HG03565 (cell line): ENCODE results near the gene ORM1.
"Not testable (repeated sequence)": the region's sequence is repeated elsewhere in the genome, so short reads cannot be mapped to it uniquely, and the experiment has no call there.

Source experiments
- ATAC-seq: cut with Tn5 transposase; IDR thresholded peaks from one replicate; pipeline ENCODE4 v1.9.1; 2021; ENCODE audit warnings: mild to moderate bottlenecking, moderate library complexity; ENCODE audit not compliant: unreplicated experiment

Gene ORM1

GRCh38 chr9:114322160-114322818, 609 bp upstream of the ORM1 start:
- ATAC-seq = not testable (repeated sequence)

DNA sequence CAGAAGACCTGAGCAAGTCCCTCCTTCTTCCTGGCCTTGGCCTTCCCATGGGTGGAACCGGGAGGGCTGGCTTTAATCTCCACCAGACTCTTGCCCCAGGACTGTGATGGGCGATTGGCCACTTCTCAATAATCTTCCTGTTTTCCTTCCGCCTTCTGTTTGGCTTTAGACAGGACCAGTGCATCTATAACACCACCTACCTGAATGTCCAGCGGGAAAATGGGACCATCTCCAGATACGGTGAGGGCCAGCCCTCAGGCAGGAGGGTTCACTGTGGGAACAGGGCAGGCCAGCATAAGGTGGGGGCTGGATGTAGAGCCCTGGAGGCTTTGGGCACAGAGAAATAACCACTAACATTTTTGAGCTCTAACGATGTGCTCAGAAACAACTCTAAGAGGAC, 951 bp downstream of the ORM1 start:
- ATAC-seq = not testable (repeated sequence)

- ATAC-seq = no peak
Measured at GRCh38 chr9:114324492-114324891, 1.6 kb downstream of the ORM1 start.

DNA sequence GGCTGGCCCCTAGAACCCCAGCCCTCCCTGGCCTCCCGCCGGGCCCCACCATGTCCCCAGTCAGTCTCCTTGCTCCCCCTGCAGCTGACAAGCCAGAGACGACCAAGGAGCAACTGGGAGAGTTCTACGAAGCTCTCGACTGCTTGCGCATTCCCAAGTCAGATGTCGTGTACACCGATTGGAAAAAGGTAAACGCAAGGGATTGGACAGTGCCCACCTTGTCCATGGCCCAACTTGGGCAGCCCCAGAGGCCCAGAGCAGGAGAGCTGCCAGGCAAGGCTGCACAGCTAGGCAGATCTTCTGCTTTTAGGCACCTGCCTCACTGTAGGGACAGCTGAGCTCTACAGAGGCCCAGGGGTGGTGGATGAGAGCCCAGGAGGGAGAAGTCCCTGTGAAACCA, 2.1 kb downstream of the ORM1 start:
- not testable (repeated sequence) for ATAC-seq

DNA sequence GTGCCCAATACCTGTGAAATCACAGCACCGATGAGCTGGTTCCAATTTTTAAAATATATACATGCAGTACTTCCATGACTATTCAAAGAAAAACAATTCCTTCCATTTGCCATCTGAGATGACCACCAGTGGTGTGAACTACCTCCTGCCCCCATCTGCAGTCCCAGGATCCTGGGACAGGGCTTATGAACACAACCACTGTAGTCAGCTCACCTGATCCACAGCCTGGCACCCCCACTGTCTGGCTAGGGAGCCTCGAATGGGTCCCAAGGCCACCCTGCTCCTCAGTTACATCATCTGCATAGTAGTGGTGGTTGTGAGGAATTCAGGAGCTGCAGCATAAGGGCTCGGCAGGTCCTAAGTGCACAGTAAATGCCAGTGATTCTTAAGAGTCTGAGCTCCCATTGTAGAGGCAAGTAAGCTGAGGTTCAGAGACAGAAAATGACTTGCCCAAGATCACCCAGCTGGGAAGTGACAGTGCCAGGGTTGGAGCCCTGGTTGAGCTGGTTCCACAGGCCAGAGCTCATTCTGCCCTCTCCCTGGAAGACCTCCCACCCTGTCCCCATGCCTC, 2.9 kb downstream of the ORM1 start:
- not testable (repeated sequence) for ATAC-seq

GRCh38 chr9:114327749-114328148, 4.9 kb downstream of the ORM1 start:
- no peak for ATAC-seq

DNA sequence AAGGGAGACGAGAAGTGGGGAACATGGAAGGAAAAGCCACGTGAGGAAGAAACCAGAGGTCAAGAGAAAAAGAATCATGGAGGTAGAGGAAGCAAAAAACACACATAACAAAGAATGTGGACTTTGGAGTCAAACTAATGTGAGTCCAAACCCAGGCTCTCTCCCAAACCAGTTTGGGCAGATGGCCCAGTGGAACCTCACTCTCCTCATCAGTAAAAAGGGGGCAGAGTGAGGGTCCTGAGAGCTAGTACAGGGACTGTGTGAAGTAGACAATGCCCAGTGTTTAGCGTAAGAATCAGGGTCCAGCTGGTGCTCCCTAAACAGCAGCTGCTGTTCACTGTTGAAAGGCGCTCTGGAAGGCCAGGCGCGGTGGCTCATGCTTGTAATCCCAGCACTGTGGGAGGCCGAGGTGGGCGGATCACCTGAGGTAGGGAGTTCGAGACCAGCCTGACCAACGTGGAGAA, 5.5 kb downstream of the ORM1 start:
- not testable (repeated sequence) for ATAC-seq

DNA sequence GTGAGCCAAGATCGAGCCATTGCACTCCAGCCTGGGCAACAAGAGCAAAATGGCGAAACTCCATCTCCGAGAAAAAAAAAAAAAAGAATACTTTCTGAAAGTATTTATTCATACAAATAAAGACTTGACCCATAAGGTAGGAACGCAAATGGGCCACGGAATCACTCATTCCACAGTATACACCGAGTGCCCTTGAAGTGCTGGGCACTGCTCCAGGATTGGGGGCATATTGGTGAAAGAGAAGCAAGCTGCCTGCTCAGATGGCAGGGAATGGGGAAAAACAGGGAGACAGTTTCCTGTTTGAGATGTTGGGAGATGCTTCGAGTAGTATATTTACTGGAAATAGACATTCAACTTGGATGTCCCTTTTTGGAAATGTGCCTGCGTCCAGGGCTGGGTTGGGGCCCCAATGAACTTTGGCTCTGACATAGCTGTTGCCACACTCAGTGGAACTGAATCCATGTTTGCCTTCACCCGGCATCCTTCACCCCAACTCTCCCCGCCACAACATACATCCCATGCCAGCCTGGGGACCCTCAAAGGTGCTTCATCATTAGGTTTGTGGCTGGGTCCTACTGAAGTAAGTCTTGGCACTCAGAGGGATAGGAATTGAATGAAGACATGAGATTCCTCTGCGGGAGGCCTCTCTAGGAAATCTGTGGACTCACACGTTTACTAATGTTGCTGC, 6.2 kb downstream of the ORM1 start:
- not testable (repeated sequence) for ATAC-seq

- not testable (repeated sequence) for ATAC-seq
Measured at GRCh38 chr9:114329625-114330022, 6.7 kb downstream of the ORM1 start, which contains the start of gene ORM2. Gene ORM2 (plus strand): TSS chr9:114329869. CDS start chr9:114329905, 36 bp downstream.

- no peak for ATAC-seq
Measured at GRCh38 chr9:114330636-114331035, 7.7 kb downstream of the ORM1 start.

GRCh38 chr9:114331229-114332195, 8.6 kb downstream of the ORM1 start:
- not testable (repeated sequence) for ATAC-seq

GRCh38 chr9:114332474-114333040, 9.7 kb downstream of the ORM1 start:
- ATAC-seq = not testable (repeated sequence)

DNA sequence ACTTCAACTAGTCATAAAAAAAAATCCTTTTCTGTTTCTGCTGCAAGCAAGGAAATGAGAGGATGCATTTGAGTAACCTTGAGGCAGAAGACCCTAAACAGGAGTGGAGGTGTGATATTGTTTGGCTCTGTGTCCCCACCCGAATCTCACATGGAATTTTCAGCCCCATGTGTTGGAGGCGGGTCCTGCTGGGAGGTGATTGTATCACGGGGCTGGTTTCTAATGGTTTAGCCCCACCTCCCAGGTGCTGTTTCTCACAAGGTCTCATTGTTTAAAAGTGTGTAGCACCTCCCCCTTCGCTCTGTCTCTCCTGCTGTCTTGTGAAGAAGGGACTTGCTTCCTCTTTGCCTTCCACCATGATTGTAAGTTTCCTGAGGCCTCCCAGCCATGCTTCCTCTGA, 10.8 kb downstream of the ORM1 start:
- not testable (repeated sequence) for ATAC-seq

DNA sequence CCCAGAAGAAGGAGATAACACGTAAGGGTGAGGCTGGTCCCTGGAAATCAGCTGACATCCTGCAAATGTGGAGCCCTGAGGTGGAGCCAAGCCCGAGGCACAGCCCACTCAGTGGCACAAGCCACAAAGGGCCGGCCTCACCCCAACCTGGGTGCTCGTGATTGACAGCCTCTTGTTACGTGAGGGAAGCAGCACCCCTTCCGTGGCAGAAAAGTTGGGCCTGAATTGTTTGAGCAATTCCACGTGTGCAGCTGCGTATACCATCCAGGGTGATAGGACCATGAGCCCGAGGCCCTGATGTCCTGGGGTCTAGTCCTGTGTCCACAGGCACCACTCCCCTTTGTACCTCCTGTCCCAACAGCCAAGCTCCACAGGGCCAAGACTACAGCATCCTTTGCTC, 11.6 kb downstream of the ORM1 start:
- ATAC-seq = no peak

GRCh38 chr9:114335745-114336144, 12.8 kb downstream of the ORM1 start:
- ATAC-seq = no peak

- ATAC-seq = no peak
Measured at GRCh38 chr9:114336157-114336556, 13.3 kb downstream of the ORM1 start.

GRCh38 chr9:114336699-114337395, 13.9 kb downstream of the ORM1 start:
- no peak for ATAC-seq

GRCh38 chr9:114338187-114338586, 15.3 kb downstream of the ORM1 start:
- ATAC-seq = no peak

DNA sequence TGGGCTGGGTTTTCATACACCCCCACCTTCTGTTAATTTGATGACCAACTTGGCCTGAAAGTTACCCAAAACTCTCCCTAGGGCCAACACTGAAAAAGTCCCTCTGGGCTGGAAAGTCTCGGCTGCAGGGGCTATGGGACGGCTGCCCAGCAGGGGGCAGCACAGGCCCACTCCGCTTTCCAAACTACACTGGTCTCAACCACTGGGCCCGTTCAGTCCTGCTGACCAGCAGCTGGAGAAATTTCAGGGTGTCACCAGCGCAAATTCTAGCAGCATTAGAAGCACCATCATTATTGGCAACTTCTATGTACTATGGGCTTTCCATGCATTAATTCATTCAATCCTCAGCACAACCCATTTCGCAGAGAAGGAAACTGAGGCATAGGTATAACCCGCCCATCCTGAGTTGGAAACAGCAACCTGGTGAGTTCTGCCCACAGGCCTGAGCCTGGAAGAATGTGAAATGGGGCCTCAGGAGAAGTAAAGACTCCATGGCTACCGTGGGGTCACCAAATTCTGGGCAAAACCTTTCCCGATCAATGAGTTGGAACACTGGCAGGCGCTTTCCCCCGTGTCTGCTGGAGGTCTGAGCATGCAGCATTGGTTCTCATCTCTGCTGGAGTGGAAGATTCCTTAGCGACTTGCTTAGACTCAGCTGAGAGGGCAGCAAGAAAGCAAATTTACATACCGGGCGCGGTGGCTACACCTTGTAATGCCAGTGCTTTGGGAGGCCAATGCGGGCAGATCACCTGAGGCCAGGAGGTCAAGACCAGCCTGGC, 16.4 kb downstream of the ORM1 start:
- peak; percentile 68 for ATAC-seq
